GM18498 (cell line): Measurements from ENCODE around the gene CFAP210.
"Not testable (repeated sequence)": the region's sequence is repeated elsewhere in the genome, so short reads cannot be mapped to it uniquely, and the experiment has no call there.

Source experiments
- ATAC-seq: cut with Tn5 transposase; IDR thresholded peaks from one replicate; pipeline ENCODE4 v1.9.1; 2021; ENCODE audit warnings: mild to moderate bottlenecking, moderate library complexity; ENCODE audit not compliant: unreplicated experiment

Gene CFAP210

DNA sequence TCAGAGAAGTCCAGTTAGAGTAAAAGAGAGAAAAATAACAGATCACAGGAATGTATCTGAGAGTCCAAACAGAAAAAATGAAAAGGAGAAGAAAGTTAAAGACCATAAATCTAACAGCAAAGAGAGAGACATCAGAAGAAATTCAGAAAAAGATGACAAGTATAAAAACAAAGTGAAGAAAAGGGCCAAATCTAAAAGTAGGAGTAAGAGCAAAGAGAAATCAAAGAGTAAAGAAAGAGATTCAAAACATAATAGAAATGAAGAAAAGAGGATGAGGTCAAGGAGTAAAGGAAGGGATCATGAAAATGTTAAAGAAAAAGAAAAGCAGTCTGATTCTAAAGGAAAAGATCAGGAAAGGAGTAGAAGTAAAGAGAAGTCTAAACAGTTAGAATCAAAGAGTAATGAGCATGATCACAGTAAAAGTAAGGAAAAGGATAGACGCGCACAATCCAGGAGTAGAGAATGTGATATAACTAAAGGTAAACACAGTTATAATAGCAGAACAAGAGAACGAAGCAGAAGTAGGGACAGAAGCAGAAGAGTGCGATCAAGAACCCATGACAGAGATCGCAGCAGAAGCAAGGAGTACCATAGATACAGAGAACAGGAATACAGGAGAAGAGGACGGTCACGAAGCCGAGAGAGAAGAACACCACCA lies 57.6 kb downstream of the CFAP210 start:
- ATAC-seq, result no peak

DNA sequence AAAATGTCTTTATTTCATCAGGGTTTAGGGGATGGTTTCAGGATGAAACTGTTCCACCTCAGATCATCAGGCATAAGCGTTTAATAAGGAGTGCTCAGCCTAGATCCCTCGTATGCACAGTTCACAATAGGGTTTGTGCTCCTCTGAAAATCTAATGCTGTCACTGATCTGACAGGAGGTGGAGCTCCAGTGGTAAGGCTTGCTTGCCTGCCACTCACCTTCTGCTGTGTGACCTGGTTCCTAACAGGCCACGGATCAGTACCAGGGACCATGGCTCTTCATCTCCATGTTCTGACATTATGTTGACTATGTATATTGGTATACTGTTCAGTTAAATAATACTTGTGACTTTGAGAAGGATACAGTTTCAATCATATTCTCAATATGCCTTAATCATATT lies 68.4 kb downstream of the CFAP210 start:
- ATAC-seq, result no peak

GRCh38 chr2:169623235-169623634 lies 71.0 kb downstream of the CFAP210 start:
- no peak for ATAC-seq

DNA sequence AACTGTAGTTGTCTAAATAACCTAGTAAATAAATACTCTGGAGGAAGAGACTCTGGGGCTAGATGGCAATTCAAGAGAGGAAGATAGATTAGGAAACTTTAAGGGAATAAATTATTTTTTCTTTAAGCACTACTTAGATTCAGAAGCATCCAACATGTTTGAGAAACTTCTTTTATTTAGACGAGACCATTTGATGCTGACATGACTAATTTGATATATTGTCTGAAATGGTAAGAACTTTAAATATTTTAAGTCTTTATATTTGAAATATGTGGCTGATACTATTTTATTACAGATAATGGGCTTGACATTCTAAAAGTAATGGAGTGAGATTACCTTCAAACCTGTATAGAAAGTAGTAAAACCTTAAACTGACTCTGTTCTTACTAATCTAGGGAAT lies 73.7 kb downstream of the CFAP210 start:
- ATAC-seq, result no peak

GRCh38 chr2:169619946-169620345 lies 74.3 kb downstream of the CFAP210 start:
- ATAC-seq, result no peak

DNA sequence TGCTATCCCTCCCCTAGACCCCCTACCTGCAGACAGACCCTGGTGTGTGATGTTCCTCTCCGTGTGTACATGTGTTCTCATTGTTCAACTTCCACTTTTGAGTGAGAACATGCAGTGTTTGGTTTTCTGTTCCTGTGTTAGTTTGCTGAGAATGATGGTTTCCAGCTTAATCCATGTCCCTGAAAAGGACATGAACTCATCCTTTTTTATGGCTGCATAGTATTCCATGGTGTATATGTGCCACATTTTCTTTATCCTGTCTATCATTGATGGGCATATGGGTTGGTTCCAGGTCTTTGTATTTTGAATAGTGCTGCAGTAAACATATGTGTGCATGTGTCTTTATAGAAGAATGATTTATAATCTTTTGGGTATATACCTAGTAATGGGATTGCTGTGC lies 78.2 kb downstream of the CFAP210 start:
- ATAC-seq, result not testable (repeated sequence)

GRCh38 chr2:169613876-169614275 lies 80.3 kb downstream of the CFAP210 start:
- no peak for ATAC-seq

DNA sequence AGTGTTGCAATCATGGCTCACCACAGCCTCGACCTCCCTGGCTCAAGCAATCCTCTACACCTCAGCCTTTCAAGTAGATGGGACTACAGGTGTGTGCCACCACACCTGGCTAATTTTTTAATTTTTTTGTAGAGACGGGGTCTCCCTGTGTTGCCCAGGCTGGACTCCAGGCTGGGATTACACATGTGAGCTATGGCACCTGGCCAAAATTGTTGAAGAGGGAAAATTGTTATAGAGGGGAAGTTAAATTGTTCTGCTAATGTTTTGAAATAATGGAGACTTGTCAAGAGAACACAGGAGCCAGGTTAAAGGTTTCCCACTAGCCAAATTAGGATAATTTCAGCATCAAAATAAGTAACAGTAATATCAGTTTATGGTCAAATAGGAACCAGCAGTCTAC lies 84.9 kb downstream of the CFAP210 start:
- no peak for ATAC-seq

GRCh38 chr2:169599568-169599967 lies 94.6 kb downstream of the CFAP210 start:
- no peak for ATAC-seq

GRCh38 chr2:169598982-169599381 lies 95.2 kb downstream of the CFAP210 start:
- ATAC-seq, result no peak

- not testable (repeated sequence) for ATAC-seq
Measured at GRCh38 chr2:169596546-169596945, 97.7 kb downstream of the CFAP210 start.
